ENCODE data around the gene MYCBPAP.

The MYCBPAP gene

DNA sequence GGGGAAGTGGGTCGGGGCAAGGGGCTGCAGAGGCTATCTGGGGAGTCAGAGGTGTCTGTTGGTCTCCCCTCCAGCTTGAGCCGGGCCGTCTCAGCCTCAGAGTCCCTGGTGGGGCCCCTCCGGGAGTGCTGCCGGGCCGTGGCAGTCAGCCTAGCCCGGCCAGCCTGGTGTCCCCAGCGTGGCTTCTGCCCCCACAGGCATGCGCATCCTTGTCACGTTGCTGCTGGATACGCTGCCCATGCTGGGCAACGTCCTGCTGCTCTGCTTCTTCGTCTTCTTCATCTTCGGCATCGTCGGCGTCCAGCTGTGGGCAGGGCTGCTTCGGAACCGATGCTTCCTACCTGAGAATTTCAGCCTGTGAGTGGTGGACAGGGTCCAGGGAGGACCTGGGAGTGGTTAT is 63.4 kb downstream of the MYCBPAP start:
- DNase-seq (ENCODE audit: low read depth, low spot score) = no peak

DNA sequence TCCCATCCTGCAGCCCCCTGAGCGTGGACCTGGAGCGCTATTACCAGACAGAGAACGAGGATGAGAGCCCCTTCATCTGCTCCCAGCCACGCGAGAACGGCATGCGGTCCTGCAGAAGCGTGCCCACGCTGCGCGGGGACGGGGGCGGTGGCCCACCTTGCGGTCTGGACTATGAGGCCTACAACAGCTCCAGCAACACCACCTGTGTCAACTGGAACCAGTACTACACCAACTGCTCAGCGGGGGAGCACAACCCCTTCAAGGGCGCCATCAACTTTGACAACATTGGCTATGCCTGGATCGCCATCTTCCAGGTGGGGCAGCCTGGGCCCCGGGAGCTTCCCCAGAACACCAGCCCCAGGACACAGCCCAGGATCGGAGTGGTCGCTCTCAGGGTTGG is 64.3 kb downstream of the MYCBPAP start:
- DNase-seq (ENCODE audit: low read depth, low spot score) = no peak

DNA sequence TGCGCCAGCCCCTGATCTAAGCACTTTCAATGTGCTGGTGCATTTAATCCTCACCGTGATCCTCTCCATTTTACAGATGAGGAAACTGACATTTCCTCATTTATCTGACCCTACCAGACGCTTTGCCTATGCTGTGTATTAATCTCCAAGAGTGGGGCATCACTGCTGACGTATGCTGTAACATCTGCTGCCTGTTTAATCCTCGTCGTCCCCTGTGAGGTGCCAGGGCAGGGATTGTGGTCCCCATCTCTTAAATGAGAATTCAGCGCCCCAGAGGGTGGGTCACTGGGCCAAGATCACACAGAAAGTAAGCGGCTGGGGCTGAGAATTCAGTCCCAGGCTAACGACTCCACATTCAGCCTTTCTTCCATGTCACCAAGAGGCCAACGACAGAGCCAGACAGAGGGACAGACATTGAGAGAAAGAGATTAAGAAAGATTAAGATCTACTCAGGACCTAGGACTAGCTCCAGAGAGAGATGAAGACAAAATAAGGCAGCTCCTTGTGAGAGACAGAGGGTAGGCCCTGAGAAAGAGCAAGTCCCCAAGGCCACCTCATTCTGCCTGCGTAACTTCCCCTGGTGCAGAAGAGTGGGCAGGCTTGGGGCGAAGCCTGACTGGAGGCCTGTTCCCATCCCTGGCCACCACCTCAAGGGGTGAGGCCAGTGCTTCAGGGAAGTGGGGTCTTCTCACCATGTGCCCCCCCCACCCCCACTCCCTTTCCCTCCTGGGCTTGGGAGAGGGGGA is 65.8 kb downstream of the MYCBPAP start:
- DNase-seq (ENCODE audit: low read depth, low spot score) = no peak

DNA sequence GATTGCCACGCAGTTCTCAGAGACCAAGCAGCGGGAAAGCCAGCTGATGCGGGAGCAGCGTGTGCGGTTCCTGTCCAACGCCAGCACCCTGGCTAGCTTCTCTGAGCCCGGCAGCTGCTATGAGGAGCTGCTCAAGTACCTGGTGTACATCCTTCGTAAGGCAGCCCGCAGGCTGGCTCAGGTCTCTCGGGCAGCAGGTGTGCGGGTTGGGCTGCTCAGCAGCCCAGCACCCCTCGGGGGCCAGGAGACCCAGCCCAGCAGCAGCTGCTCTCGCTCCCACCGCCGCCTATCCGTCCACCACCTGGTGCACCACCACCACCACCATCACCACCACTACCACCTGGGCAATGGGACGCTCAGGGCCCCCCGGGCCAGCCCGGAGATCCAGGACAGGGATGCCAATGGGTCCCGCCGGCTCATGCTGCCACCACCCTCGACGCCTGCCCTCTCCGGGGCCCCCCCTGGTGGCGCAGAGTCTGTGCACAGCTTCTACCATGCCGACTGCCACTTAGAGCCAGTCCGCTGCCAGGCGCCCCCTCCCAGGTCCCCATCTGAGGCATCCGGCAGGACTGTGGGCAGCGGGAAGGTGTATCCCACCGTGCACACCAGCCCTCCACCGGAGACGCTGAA is 67.5 kb downstream of the MYCBPAP start:
- DNase-seq (ENCODE audit: low read depth, low spot score) = no peak

DNA sequence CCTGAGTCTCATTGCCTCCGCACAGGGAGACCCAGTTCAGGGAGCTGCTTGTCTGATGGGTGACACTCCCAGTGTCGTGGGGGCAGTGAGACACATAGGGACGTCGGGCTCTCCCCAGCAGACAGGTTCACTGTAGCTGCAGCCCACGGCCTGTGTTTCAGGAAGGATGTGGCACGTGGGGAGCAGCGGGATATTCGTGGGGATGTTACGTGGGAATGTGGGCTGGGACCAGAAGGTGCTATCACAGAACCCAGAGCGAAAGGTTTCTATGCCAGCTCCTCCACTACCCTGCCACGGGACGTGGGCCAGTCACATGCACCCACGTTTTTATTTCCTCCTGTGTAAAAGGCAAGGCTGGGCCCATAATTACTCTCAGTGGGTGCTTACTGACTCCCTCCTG is 68.6 kb downstream of the MYCBPAP start:
- DNase-seq (ENCODE audit: low read depth, low spot score) = no peak

DNA sequence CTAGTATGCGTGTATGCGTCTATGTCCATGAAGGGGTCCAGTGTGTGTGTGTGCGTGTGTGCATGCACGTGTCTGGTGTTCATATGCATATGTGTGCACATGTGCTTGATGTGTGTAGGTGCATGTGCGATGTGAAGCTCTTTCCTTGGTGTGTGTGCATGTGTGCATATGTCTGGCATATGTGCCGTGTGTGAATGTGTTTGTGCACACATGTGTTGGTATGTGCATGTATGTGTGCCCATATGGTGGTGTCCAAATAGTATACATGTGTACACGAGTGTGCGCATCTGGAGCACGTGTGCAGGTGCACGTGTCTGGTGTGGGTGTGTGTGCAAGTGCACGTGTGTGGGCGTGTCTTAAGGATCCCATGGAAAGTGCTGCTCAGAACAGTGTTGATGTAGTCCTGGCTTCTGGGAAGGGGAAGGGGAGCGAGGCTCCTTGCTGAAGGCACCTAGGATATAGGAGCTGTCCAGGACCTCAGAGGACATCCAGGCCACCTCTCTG is 69.3 kb downstream of the MYCBPAP start:
- no peak for DNase-seq (ENCODE audit: low read depth, low spot score)

DNA sequence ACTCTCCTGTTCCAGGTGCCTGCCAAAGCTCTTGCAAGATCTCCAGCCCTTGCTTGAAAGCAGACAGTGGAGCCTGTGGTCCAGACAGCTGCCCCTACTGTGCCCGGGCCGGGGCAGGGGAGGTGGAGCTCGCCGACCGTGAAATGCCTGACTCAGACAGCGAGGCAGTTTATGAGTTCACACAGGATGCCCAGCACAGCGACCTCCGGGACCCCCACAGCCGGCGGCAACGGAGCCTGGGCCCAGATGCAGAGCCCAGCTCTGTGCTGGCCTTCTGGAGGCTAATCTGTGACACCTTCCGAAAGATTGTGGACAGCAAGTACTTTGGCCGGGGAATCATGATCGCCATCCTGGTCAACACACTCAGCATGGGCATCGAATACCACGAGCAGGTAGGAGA is 69.9 kb downstream of the MYCBPAP start:
- no peak for DNase-seq (ENCODE audit: low read depth, low spot score)

DNA sequence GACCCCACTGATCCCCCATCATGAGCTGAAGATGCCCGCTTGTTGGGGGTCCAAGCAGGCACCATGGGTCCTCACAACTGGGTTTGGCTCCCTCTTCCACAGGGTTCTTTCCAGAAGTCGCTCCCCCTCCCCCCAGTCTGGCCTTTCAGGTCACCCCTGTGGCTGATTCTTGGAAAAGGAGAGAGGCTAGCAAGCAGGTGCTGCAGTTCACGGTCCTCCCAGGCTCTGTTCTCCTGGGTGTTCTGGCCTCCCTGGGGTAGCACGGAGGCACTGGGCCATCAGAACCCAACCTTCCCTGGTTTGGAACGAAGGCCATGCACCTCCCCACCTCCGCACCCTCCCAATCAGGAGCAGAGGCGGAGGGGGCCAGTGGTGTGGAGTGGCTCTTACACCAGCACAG is 71.2 kb downstream of the MYCBPAP start:
- DNase-seq (ENCODE audit: low read depth, low spot score) = no peak

DNA sequence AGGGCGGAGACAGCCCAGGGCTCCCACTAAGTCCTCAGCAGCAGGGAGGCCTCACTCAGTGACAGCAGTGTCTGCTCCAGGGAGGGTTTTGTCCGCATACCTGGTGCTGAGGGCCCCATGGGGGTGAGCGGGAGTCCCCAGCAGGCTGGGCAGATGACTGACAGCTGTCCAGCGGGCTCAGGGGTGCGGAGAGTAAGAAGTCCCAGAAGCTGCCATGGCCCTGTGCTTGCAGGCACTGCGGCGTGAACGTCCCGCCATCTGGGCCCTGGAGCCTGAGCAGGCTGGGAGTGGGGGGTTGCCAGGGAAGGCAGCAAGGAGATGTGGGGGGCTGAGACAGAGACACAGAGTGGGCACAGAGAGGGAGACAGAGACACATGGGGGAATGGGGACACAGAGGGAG is 72.4 kb downstream of the MYCBPAP start:
- no peak for DNase-seq (ENCODE audit: low read depth, low spot score)

All from brain pericyte (primary cell).